Central memory CD8-positive, alpha-beta T cell (primary cell): ENCODE results near the gene CENPP.

ENCODE experiments used
- ATAC-seq: fragments of 150-1000 bp; cut with Tn5 transposase; replicated peaks from 2 replicates; pipeline ENCODE4 v1.10.0; 2022; ENCODE audit warnings: mild to moderate bottlenecking, moderate FRiP score, moderate number of reproducible peaks; ENCODE audit not compliant: poor library complexity, severe bottlenecking; ENCODE audit errors: extremely low read depth
- DNase-seq, 2 donors: peaks; one replicate each; pipeline ENCODE4 v3.0.0; 2021; ENCODE audit warnings: low spot score in 2 of 2
- H3K27ac Mint-ChIP-seq: one replicate; pipeline ENCODE4 v1.8.0; 2022; ENCODE audit warnings: low read depth, mild to moderate bottlenecking, moderate library complexity, mixed read lengths
- H3K27me3 Mint-ChIP-seq: one replicate; pipeline ENCODE4 v1.8.0; 2022; ENCODE audit warnings: mixed read lengths
- H3K36me3 Mint-ChIP-seq: one replicate; pipeline ENCODE4 v1.8.0; 2022; ENCODE audit warnings: mild to moderate bottlenecking, moderate library complexity, mixed read lengths; ENCODE audit not compliant: insufficient read depth
- H3K4me1 Mint-ChIP-seq: one replicate; pipeline ENCODE4 v1.8.0; 2022; ENCODE audit warnings: mixed read lengths
- H3K4me3 Mint-ChIP-seq: one replicate; pipeline ENCODE4 v1.8.0; 2022; ENCODE audit warnings: mild to moderate bottlenecking, moderate library complexity, mixed read lengths
- H3K9me3 Mint-ChIP-seq: one replicate; pipeline ENCODE4 v1.8.0; 2022; ENCODE audit warnings: mixed read lengths

Gene CENPP

GRCh38 chr9:92482329-92482728 is 156.6 kb downstream of the CENPP start, which contains the start of gene ASPN:
ASPN (minus strand) TSS chr9:92482506.
- no peaks in the 10 kb centered on the region for H3K36me3 Mint-ChIP-seq
- H3K9me3 Mint-ChIP-seq = no peaks in the 10 kb centered on the region

DNA sequence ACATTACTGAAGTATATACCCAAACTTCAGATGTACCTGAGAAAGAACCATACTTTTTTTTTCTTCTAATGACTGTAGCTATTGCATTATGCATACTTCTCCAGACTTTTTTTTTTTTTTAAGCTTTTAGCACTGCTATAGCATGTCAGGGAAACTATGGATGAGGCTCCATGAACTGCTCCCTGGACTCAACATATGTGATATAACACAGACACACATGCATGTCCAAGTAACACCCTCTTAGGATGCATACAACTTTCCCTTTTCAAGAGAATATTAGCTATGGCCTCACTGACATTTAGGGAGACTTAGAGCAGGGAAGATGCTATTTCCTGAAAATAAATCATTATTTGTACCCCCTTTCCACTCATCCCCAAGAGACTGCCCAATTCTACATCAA is 157.1 kb downstream of the CENPP start:
- DNase-seq = no peak
- Mint-ChIP-seq H3K27ac (no peak overlapping the region), H3K4me1 (peaks cover 7% of the 10 kb centered on the region), H3K4me3 (no peak overlapping the region), H3K9me3 (no peaks in the 10 kb centered on the region), H3K27me3 (no peaks in the 10 kb centered on the region), H3K36me3 (no peaks in the 10 kb centered on the region)
- ATAC-seq = no peak

More at GRCh38 chr9:92482329-92482728, 156.6 kb downstream of the CENPP start, which contains the start of gene ASPN:
- H3K27ac Mint-ChIP-seq = no peak within 1 kb of the TSS
- no peak for DNase-seq
- H3K4me3 Mint-ChIP-seq = no peak within 1 kb of the TSS
- no peak for ATAC-seq
- H3K27me3 Mint-ChIP-seq = no peaks in the 10 kb centered on the region
- peaks cover 7% of the 10 kb centered on the region for H3K4me1 Mint-ChIP-seq

- no peaks in the 10 kb centered on the region for H3K36me3 Mint-ChIP-seq
- ATAC-seq (no peak), DNase-seq (no peak)
- no peak overlapping the region for H3K27ac Mint-ChIP-seq
- H3K4me3 Mint-ChIP-seq = no peak overlapping the region
- H3K27me3 Mint-ChIP-seq = no peaks in the 10 kb centered on the region
- no peaks in the 10 kb centered on the region for H3K9me3 Mint-ChIP-seq
- peaks cover 7% of the 10 kb centered on the region for H3K4me1 Mint-ChIP-seq
Observed at GRCh38 chr9:92483627-92484545, 158.1 kb downstream of the CENPP start.

GRCh38 chr9:92484563-92484962 is 158.8 kb downstream of the CENPP start:
- Mint-ChIP-seq H3K27ac (no peak overlapping the region), H3K36me3 (no peaks in the 10 kb centered on the region), H3K4me3 (no peak overlapping the region), H3K4me1 (peaks cover 7% of the 10 kb centered on the region), H3K9me3 (no peaks in the 10 kb centered on the region), H3K27me3 (no peaks in the 10 kb centered on the region)
- no peak for DNase-seq
- no peak for ATAC-seq

GRCh38 chr9:92486371-92486770 is 160.6 kb downstream of the CENPP start:
- DNase-seq (no peak), ATAC-seq (no peak)
- no peaks in the 10 kb centered on the region for H3K36me3 Mint-ChIP-seq
- H3K9me3 Mint-ChIP-seq = no peaks in the 10 kb centered on the region
- H3K27me3 Mint-ChIP-seq = no peaks in the 10 kb centered on the region
- H3K4me1 Mint-ChIP-seq = peaks cover 1% of the 10 kb centered on the region
- no peak overlapping the region for H3K4me3 Mint-ChIP-seq
- H3K27ac Mint-ChIP-seq = no peak overlapping the region

DNA sequence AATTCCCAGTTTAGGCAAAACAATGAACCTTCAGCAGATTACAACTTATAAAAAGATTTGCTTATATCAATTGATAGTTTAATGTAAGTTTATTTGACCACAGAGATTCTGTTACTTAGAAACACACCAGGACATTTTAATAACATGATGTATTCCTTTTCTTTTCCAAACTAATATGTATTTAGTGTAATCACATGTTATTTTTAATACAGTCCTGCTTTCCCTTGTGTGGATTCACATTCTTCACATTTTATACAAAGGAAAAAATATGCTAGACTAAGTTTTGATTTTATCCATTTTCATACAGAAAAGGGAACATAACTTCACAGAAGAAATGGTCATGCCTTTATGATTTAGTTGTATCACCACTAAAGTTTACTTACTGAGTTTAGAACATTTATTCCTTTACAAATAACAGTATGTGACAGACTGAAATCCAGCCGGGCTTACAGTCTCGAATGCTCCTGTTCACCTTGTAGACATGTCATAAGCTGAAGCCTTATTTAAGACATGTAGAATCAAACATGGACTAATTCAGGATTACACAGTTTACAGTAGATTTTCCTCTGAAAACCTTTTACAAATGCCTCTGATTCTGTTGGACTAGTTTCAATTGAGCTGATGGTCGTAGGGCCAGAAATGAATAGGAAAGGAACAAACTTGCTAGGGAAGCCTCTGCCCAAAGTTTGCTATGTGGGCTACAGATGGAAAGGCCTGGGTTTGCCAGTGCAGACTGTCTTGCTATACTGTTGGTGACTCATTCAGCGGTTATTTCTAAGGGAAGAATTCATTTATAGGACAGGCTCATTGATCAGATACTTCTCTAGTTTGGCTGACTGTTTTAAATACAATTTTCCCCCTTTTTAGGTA is 163.2 kb downstream of the CENPP start:
- no peak for ATAC-seq
- no peaks in the 10 kb centered on the region for H3K4me1 Mint-ChIP-seq

DNA sequence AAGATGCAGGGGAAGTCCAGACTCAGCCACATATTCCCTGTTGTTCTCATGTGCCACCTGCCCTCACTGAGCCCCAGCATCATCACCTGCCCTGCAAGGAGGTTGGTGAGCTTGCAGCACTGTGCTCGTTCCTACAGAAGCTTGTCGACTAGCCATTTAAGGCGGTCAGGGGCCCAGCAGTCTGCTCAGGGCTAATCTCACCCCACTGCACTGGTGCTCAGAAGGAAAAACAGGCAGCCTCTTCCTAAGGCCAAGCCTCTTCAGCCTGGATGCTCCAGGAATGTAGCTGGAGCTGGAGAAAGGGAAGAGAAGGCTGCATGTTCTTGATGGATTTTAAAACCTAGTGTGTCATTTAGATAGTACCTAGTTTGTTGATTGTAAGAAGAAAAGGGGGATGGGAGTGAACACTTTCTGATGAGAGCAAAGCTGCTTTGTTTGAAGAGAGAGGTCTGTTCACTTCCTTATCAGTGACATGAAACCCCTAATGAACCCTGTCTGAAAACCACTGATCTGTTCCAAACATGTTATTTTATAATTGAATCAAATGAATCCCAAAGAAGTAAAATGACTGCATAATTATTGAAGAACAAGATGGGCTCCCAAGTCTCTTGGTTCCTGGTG is 167.1 kb downstream of the CENPP start:
- no peaks in the 10 kb centered on the region for H3K4me1 Mint-ChIP-seq
- no peaks in the 10 kb centered on the region for H3K36me3 Mint-ChIP-seq
- no peaks in the 10 kb centered on the region for H3K27me3 Mint-ChIP-seq
- no peak overlapping the region for H3K4me3 Mint-ChIP-seq
- H3K27ac Mint-ChIP-seq = no peak overlapping the region
- no peaks in the 10 kb centered on the region for H3K9me3 Mint-ChIP-seq
- DNase-seq (no peak), ATAC-seq (no peak)

More for the DNA sequence above, 163.2 kb downstream of the CENPP start:
- DNase-seq = no peak
- Mint-ChIP-seq H3K27ac (no peak overlapping the region), H3K27me3 (no peaks in the 10 kb centered on the region), H3K9me3 (no peaks in the 10 kb centered on the region), H3K36me3 (no peaks in the 10 kb centered on the region), H3K4me3 (no peak overlapping the region)

DNA sequence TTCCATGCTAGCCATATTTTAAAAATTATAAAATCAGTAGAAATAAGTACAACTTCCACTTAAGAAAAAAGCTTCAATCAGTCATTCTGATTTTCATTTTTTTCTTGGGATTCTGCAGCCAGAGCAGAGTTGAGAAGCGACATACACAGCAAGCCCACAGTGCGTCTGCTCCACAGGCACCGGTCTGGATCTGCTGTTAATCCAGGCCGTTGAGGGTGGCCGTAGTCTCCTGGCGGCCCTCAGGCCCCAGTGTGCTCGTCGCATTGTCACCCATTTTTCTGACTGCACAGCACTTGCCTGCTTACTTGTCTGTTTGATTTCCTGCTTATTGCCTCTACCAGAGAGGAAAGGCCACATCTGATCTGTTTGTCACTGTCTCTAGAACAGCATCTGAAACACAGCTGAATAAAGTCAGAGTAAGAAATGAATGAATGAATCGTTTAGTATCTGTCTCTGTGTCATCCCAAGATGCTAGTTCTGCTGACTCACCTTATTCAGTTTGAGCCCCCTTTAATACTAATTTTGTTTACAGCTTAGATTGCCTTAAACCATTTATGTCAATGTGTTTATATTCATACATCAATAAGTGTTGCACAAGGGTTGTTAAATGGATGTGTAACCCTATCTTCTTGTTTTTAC is 168.1 kb downstream of the CENPP start:
- no peak for ATAC-seq
- no peak overlapping the region for H3K27ac Mint-ChIP-seq
- no peak overlapping the region for H3K4me3 Mint-ChIP-seq
- no peaks in the 10 kb centered on the region for H3K27me3 Mint-ChIP-seq
- DNase-seq = no peak
- no peaks in the 10 kb centered on the region for H3K36me3 Mint-ChIP-seq
- H3K9me3 Mint-ChIP-seq = no peaks in the 10 kb centered on the region
- no peaks in the 10 kb centered on the region for H3K4me1 Mint-ChIP-seq

DNA sequence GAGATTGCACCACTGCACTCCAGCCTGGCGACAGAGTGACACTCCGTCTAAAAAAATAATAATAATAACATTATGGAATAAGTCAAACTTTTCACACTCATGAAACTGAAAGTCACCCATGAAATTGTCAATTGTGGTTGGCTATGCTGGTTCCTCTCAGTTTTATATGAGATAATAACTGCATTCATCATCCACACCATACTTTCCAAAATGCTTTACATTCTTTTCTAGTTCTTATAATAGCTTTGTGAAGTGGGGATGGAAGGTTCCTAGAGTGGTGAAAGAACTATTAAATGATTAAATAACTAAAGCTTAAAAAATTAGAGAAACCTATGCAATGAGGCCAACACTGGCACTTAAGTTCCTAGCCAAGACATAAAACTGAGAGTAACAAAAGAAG is 169.1 kb downstream of the CENPP start:
- ATAC-seq (no peak), DNase-seq (no peak)
- Mint-ChIP-seq H3K27ac (no peak overlapping the region), H3K4me1 (no peaks in the 10 kb centered on the region), H3K4me3 (no peak overlapping the region), H3K27me3 (no peaks in the 10 kb centered on the region), H3K9me3 (no peaks in the 10 kb centered on the region), H3K36me3 (no peaks in the 10 kb centered on the region)

DNA sequence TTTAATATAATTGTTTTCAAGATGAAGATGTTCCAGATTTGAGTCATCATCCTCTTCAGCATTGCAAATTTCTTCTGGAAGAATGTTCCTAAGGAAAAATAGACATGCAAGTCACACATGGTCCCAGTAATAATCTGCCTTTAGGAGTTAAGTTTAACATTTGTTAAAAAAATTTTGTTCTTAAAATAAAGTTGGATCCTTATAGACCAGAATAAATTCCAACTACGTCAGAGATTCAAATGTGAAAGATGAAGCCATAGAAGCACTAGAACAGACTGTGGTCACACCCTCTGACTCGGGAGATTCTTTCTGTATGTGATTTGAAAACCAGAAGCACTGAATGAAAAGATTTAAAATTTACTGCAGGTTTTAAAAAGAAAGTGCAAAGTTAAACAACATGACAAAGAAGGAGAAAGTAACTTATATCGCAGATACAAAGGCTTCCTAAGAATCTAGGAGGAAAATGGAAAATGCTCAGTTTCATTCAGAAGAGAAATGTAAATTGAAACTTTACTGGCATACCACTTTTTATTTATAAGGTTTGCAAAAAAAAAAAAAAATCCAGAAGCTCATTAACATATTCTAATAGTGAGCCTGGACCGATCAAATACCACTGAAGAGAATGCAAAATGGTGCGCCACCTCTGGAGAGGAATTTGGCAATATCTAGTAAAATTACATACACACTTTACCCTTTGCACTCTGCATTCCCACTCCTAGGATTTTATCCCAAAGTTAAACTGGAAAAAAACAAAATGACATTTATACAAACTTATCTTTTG is 170.8 kb downstream of the CENPP start:
- DNase-seq (no peak), ATAC-seq (no peak)
- H3K4me1 Mint-ChIP-seq = no peaks in the 10 kb centered on the region
- H3K27me3 Mint-ChIP-seq = no peaks in the 10 kb centered on the region
- H3K9me3 Mint-ChIP-seq = no peaks in the 10 kb centered on the region
- no peak overlapping the region for H3K27ac Mint-ChIP-seq
- H3K36me3 Mint-ChIP-seq = no peaks in the 10 kb centered on the region
- no peak overlapping the region for H3K4me3 Mint-ChIP-seq

DNA sequence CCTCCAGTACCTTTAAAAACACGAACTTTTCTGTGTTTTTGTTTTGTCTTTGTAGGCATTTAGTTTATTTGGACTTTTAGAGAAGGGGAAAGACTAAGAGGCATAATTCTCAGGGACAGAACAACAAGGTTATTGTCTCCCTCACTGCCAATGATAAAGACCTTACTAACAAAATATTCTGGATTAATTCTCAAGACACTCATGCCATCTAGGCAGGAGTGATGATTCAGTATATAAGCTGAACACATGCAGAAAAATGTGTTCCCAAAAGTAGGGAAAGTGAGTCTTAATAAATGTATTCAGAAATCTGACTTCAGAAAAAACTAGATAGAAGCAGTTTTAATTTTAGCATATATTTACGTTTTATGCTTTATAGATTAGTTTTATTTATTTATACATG is 173.9 kb downstream of the CENPP start:
- DNase-seq (no peak), ATAC-seq (no peak)
- Mint-ChIP-seq H3K36me3 (no peaks in the 10 kb centered on the region), H3K9me3 (no peaks in the 10 kb centered on the region), H3K27ac (no peak overlapping the region), H3K4me3 (no peak overlapping the region), H3K4me1 (no peaks in the 10 kb centered on the region), H3K27me3 (no peaks in the 10 kb centered on the region)
